Measurements from ENCODE around the gene SIRT7.

Gene SIRT7

GRCh38 chr17:81933178-81933699 is 15.3 kb upstream of the SIRT7 start:
- DNase-seq (ENCODE audit: low read depth in 2 of 2, low spot score in 1 of 2), result no peak

- no peak for DNase-seq (ENCODE audit: low read depth in 2 of 2, low spot score in 1 of 2)
Measured at GRCh38 chr17:81932333-81932983, 14.5 kb upstream of the SIRT7 start.

- DNase-seq (ENCODE audit: low read depth in 2 of 2, low spot score in 1 of 2), result no peak
Measured at GRCh38 chr17:81931557-81932332, 13.8 kb upstream of the SIRT7 start.

GRCh38 chr17:81931189-81931556 is 13.2 kb upstream of the SIRT7 start:
- DNase-seq (ENCODE audit: low read depth in 2 of 2, low spot score in 1 of 2), result no peak

- no peak for DNase-seq (ENCODE audit: low read depth in 2 of 2, low spot score in 1 of 2)
Measured at GRCh38 chr17:81930142-81931125, 12.5 kb upstream of the SIRT7 start.

GRCh38 chr17:81929253-81930141 is 11.5 kb upstream of the SIRT7 start:
- DNase-seq (ENCODE audit: low read depth in 2 of 2, low spot score in 1 of 2), result no peak

GRCh38 chr17:81928544-81929252 is 10.7 kb upstream of the SIRT7 start:
- no peak for DNase-seq (ENCODE audit: low read depth in 2 of 2, low spot score in 1 of 2)

- DNase-seq (ENCODE audit: low read depth in 2 of 2, low spot score in 1 of 2), result peak; percentile 75 to 79
Measured at GRCh38 chr17:81927653-81928543, 9.9 kb upstream of the SIRT7 start, which contains the start of gene MAFG. Gene MAFG (minus strand): TSS chr17:81927735. CDS start chr17:81923185, 4,550 bp downstream.

GRCh38 chr17:81927152-81927652 is 9.2 kb upstream of the SIRT7 start:
- no peak for DNase-seq (ENCODE audit: low read depth in 2 of 2, low spot score in 1 of 2)

- peak in 1 of 2 donors; percentile 29 for DNase-seq (ENCODE audit: low read depth in 2 of 2, low spot score in 1 of 2)
Measured at GRCh38 chr17:81926451-81927151, 8.6 kb upstream of the SIRT7 start.

GRCh38 chr17:81925860-81926450 is 8.0 kb upstream of the SIRT7 start:
- DNase-seq (ENCODE audit: low read depth in 2 of 2, low spot score in 1 of 2), result no peak

GRCh38 chr17:81924557-81925532 is 6.9 kb upstream of the SIRT7 start:
- DNase-seq (ENCODE audit: low read depth in 2 of 2, low spot score in 1 of 2), result no peak

GRCh38 chr17:81923302-81924260 is 5.6 kb upstream of the SIRT7 start:
- DNase-seq (ENCODE audit: low read depth in 2 of 2, low spot score in 1 of 2), result no peak

- DNase-seq (ENCODE audit: low read depth in 2 of 2, low spot score in 1 of 2), result no peak
Measured at GRCh38 chr17:81922566-81923301, 4.8 kb upstream of the SIRT7 start.
